Posterior cingulate gyrus (tissue), 11 donors: ENCODE measurements around the gene PERP.
"Not testable (repeated sequence)": the region's sequence is repeated elsewhere in the genome, so short reads cannot be mapped to it uniquely, and the experiment has no call there.

ENCODE experiments used
- DNase-seq, 10 donors: peaks; one replicate each; pipeline versions ENCODE4 v3.0.0 to v3.0.0-alpha.2; 2020 to 2021; ENCODE audit warnings: mixed read lengths in 3 of 10
- intact Hi-C: fragments of 100-400 bp; cut with DNase I; formaldehyde crosslinking; loops from one replicate; pipeline ENCODE4 v1.15.1; 2023

Gene PERP

DNA sequence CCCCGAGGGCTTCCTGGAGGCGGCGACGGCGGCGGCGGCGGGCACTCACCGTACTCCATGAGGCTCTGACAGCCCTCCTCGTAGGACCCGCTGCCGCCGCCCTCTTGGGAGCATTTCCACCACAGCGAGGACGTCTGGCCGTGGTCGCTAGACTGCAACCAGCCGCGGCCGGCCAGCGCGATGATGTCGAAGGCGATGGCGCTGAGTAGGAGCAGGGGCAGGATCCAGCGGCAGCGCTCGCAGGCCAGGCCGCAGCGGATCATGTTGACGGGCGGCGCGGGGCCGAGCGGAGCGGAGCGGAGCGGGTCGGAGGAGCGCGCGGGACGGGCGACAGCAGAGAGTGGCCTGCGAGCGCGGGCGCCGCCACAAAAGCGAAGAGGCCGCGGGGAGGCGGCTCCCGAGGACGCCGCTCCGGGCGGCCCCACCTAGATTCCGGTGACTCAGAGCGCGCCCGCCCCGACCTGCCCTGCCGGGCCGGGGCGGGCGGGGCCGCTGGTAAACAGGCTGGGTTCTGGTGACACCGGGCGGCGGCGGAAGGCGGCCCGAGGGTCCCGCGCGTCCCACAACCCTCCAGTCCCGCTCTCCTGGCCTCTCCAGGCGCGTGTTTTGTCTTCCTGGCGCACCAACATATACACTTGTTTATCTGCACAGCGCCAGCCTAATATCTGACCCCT, at the start of gene PERP:
TSS of gene PERP (minus strand) at position 342 of the 674 bp plus-strand sequence. CDS start at position 263, 79 bp downstream.
- intact Hi-C loops = loop anchor here (5.0 kb wide), 1 partner anchor 400 kb away; no protein-coding TSS in a partner anchor
- peak in 8 of 10 donors; percentile 14 to 90 (median 39) for DNase-seq

DNA sequence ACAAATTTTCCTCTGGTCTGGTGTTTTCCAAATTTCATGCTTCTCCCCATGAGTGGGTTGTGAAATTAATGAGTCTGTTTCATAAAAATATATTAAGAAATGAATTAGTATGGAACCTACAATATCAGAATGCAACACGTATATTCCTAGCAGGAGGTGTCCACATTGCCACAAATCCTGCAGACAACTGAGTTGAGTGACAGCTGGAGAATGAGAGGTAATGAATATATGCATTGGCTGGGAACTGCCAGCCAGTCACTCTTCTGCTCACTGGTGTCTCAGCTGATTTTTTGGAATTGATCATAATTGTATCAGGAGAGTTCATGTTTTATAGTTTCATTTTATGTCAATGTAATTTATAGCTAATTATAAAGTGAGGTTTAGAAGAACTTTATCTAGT, 48.2 kb upstream of the PERP start:
- intact Hi-C loops = no loop called here
- no peak for DNase-seq

DNA sequence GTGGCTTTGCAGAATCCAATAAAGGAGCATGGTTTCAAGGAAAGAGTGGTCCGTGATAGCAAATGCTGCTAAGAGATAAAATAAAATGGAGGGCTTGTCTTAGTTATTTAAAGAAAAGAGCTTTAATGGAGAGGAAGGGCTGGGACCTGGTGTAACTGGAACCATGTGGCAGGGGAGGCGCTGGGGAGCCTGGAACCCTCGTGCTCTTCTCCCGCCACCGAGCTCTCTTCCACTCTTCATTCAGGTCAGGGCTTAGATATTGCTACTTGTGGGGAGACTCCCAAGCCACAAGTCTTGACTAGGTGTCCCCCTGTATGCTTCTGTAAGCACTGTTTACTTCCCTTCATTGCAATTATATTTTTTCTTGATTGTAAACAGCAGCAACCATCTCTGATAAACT, 39.3 kb upstream of the PERP start:
- DNase-seq = no peak
- intact Hi-C loops = no loop called here

DNA sequence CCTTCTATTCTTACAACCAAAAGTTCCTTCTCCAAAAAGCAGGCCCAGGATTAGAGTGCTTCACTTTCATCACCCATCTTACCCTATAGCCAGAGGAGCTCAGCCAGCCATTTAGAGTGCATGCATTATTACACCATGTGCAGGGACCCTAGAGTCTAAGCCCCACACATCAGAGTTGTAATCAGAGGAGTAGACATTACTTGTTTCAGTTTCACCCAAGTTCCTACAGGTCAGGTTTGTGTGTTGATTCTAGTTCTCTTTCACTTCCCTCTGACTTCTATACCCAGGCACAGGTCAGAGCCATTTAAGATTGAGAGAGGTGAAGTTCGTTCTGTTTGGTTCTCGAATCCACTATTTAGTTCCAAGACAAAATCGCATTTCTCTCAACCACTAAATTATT, 38.2 kb upstream of the PERP start:
- no peak for DNase-seq
- intact Hi-C loops = no loop called here

DNA sequence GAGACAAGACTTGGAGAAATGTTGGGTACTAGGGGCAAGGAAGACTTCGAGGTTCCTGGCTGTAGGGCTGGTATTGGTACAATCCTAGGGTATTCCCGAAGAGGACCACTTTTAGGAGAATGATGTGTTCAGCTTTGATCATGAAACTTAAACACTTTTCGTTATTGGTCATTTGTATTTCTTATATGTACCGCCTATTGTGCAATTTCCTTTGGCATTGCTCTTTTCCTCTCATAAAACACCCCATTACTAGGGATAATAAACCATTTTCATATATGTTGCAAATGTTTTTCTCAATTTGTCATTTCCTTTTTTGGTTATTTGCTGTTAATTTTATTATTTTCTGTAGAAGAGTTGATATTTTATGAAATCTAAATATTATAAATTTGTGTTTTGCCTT, 35.6 kb upstream of the PERP start:
- intact Hi-C loops = no loop called here
- no peak for DNase-seq

DNA sequence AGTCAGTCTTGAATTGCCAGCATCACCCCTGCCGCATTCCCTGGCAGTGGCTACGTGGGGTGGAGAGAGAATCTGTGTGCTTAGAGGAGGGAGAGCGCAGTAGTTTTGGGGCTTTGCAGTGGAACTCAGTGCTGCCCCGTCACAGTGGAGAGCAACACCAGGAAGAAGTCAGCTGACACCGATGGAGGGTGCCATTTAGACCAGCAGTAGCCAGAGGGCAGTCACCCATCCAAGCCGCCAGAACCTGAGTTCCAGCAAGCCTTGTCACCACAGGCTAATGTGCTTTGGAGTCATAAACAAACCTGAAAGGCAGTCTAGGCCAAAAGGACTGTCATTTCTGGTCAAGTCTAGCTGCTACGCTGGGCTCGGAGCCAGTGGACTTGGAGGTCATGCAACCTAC, 22.0 kb upstream of the PERP start:
- DNase-seq = no peak
- intact Hi-C loops = no loop called here

DNA sequence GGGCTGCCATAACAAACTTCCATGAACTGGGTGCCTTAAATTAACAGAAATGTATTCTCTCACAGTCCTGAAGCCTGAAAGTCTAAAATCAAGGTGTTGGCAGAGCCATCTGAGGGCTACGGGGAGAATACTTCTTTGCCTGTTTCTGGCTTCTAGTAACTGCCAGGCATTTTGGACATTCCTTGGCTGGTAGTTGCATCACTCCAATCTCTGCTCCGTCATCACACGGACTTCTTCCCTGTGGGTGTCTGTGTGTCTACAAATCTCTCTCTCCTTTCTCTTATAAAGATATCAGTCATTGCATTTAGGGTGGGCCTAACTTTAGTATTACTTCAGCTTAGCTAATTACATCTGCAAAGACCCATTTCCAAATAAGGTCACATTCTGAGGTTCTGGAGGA, 20.9 kb upstream of the PERP start:
- DNase-seq = no peak
- intact Hi-C loops = no loop called here

DNA sequence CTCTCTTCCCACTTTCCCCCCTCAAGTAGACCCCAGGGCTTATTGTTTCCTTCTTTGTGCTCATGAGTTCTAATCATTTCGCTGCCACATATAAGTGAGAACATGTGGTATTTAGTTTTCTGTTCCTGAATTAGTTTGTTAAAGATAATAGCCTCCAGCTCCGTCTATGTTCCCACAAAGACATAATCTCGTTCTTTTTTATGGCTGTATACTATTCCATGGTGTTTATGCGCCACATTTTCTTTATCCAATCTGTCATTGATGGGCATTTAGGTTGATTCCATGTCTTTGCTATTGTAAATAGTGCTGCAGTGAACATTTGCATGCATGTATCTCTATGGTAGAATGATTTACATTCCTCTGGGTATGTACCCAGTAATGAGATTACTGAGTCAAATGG, 16.9 kb upstream of the PERP start:
- DNase-seq = no peak
- intact Hi-C loops = loop anchor here (5.0 kb wide), 1 partner anchor 283 kb away; no protein-coding TSS in a partner anchor

DNA sequence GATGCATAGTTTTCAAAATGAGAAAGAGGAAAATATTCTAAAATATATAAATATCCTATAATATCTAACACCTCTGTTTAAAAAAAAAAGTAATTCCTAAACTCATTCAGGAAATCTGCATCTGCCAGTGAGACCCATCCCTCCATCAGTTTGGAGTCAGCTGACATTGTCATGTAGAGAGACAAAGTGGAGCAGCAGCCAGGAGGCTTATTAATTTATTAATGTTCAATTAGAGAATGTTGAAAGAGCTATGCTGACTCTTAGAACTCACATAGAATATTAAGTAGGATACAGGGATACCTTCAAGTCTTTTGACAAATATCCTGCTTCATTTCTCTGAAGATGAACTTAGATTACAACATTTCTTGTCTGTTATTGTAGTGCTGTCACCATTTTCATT, 12.8 kb upstream of the PERP start:
- intact Hi-C loops = loop anchor here (5.0 to 10.0 kb wide), 3 partner anchors 287 to 647 kb away; no protein-coding TSS in a partner anchor
- no peak for DNase-seq

DNA sequence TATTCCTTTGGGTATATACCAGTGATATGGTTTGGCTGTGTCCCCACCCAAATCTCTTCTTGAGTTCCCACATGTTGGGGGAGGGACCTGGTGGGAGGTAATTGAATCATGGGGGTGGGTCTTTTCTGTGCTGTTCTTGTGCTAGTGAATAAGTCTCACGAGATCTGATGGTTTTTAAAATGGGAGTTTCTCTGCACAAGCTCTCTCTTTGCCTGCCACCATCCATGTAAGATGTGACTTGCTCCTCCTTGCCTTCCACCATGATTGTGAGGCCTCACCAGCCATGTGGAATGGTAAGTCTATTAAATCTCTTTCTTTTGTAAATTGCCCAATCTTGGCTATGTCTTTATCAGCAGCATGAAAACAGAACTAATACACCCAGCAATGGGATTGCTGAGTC, 12.0 kb upstream of the PERP start:
- not testable (repeated sequence) for DNase-seq

DNA sequence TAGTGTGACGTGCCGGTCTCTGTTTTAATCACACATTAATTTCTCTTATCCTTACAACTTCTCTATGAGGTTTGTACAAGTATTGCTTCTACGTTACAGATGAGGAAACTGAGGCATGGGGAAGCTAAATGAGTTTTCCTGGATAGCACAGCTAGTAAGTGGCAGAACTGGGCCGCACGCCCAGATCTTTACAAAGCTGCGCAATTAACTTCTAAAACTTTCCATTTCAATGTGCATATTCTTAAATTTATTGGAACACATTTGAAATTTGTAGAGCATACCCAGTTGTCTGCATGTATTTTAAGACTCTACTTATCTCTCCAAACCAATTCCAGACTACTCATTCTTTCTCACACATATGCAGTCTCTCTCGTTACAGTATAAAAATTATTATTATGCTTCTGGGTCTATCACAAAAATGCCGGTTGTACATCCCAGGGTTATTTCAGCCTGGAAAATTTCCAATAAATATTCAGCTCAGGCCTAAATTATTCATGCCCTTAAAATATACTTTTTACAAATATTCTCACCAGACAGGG, 10.2 kb upstream of the PERP start:
- DNase-seq = no peak
- intact Hi-C loops = loop anchor here (5.0 to 10.0 kb wide), 2 partner anchors 397 to 650 kb away; no protein-coding TSS in a partner anchor

More for the DNA sequence above, 12.0 kb upstream of the PERP start:
- intact Hi-C loops = loop anchor here (5.0 to 10.0 kb wide), 2 partner anchors 396 to 648 kb away; no protein-coding TSS in a partner anchor

DNA sequence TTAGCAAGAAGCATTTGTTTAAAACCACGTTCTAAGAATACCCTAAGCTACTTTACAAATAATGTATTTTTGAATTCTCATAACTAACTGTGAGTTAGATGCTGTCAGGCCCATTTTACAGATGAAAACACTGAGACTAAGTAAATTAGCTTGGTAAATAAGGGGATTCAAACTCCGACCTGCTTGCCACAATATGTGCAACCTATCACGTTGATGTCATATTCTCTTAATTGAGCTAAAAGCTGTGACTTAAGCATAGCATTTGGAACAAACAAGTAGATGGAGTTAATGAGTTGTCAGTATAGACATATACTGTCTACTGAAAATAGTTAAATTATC, 9.4 kb upstream of the PERP start:
- no peak for DNase-seq
- intact Hi-C loops = loop anchor here (1.0 to 10.0 kb wide), 3 partner anchors 95 to 651 kb away; no protein-coding TSS in a partner anchor

DNA sequence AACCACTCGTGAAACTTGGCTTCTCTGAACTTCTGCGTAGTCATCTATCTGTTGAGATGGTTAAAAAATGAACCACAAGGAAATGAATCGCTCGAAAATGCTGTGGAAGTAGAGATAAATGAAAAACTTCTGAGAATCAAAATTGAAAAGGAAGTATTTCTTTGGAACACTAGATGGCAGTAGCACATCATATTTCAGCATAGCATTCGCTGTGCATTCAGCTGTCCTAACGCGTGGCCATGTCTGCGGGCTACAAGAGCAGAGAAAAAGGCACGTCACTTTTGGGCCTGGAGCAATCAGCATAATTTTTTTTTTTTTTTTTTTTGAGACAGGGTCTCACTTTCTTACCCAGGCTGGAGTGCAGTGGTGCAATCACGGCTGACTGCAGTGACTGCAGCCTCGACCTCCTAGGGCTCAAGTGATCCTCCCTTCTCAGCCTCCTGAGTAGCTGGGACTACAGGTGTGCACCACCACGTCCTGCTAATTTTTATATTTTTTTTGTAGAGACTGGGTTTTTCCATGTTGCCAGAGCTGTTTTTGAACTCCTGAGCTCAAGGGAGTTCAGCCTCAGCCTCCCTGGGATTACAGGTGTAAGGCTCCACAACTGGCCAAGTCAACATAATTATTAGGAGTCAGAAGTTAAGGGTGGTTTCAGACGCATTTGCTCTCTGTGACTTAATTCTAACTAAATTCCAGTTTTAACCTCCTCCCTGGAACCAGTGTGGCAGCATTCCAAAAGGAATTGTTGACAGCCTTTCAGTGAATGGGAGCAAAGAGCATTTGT, 8.8 kb upstream of the PERP start:
- intact Hi-C loops = loop anchor here (1.0 to 10.0 kb wide), 4 partner anchors 95 to 651 kb away; no protein-coding TSS in a partner anchor
- peak in 8 of 10 donors; percentile 29 to 92 (median 51) for DNase-seq

DNA sequence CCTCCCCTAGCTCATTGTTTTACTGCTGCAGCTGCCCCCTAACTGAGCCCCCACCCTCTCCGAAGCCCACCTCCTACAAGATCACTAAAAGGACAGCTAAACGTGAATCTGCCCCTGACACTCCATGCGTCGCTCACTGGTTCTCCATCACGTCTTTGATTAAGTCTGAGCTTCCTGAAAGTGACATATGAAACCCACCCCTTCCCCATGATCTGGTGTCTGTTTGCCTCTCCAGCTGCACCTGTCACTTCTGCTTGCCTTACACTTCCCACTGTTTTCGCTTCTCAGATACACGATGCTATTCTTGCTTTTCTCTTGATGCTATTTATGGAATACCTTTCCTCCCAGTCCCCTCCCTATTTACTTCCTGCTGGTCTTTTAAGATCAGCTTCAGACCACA, 8.0 kb upstream of the PERP start:
- intact Hi-C loops = loop anchor here (2.0 to 10.0 kb wide), 3 partner anchors 164 to 652 kb away; no protein-coding TSS in a partner anchor
- no peak for DNase-seq

DNA sequence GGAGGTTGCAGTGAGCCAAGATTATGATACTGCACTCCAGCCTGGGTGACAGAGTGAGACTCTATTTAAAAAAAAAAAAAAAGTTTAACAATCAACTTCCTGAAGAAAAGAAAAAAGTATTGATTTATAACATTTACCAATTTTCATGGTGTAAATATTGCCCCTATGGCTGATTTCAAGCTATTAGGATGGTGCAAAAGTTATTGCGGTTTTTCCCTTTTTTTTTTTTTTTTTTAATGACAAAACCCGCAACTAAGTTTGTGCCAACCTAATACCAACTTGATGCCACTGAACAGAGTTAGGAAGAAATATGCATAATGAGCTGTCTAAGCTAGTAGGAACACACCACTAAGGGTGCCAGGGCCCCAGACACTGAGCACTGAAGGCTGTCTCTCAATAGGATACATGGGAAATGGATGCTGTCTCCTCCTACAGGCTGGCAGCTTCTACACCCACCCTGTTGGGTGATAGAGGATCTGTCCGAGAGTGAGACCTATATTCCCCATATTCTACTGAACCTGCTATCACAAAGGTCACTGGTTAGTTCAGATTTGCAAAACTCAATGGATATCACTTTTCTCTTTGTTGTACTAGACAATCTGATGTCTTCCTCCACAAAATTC, 6.5 kb upstream of the PERP start:
- DNase-seq = no peak
- intact Hi-C loops = loop anchor here (2.0 to 10.0 kb wide), 3 partner anchors 165 to 479 kb away; no protein-coding TSS in a partner anchor

DNA sequence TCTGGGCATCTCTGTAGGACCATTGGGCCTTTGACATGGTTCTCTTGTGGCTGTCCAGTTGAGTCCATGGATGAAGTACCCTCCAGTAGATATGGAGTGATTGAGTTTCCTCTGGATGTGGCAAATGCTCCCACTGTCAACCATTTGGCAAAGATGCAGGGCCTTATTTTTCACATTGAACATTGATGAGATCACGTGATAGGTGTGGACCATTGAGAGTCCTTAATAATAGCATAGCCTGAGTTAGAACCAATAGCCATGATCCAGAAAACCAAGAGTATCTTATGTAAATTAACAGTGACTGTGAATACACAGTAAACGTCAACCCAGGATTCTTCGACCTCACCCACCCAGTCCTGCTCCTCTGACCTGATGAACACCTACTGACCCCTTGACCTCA, 3.0 kb upstream of the PERP start:
- intact Hi-C loops = loop anchor here (5.0 to 10.0 kb wide), 2 partner anchors 405 to 482 kb away; no protein-coding TSS in a partner anchor

DNA sequence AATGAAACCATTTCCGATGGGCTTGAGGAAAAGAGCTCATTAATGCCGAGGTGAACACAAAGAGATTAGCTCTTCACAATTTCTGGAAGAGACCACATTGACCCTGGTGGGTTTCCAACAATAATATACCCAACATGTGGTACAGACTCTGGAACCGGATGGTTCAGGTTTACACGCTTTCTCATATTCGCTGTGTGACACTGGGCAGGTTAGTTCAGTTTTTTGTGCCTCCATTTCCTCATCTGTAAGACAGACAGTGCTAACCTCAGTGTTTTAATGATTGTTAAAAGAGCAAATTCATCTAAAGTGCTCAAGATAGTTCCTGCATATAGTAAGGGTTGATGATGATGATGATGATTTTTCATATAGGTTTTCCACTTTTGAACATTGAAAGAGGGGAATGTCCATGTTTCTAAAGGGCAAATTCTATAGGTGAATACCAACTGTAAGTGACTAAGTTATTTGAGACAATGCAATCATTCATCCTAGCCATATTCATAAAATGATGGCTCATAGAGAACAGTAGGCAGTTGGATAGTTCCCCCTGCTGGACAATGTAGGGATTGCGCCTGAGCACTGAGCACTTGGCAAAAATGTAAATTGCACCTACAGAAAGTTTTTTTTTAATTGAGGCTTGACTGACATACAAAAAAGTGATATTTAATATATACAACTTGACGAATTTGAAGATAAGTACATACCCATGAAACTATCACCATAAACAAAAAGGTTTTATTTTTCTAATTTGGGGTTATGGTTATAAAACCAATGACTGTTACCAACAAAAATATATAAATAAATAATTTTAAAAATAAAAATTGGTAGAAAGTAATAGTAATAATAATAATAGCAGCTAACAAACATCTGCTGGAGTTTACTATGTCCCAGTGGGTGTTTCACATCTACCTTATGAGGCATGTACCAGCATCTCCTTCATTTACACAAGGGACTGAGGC, 2.1 kb upstream of the PERP start:
- peak in 9 of 10 donors; percentile 34 to 90 (median 75) for DNase-seq
- intact Hi-C loops = loop anchor here (1.0 to 5.0 kb wide), 2 partner anchors 108 to 402 kb away; no protein-coding TSS in a partner anchor

More for the DNA sequence above, 3.0 kb upstream of the PERP start:
- DNase-seq = no peak

DNA sequence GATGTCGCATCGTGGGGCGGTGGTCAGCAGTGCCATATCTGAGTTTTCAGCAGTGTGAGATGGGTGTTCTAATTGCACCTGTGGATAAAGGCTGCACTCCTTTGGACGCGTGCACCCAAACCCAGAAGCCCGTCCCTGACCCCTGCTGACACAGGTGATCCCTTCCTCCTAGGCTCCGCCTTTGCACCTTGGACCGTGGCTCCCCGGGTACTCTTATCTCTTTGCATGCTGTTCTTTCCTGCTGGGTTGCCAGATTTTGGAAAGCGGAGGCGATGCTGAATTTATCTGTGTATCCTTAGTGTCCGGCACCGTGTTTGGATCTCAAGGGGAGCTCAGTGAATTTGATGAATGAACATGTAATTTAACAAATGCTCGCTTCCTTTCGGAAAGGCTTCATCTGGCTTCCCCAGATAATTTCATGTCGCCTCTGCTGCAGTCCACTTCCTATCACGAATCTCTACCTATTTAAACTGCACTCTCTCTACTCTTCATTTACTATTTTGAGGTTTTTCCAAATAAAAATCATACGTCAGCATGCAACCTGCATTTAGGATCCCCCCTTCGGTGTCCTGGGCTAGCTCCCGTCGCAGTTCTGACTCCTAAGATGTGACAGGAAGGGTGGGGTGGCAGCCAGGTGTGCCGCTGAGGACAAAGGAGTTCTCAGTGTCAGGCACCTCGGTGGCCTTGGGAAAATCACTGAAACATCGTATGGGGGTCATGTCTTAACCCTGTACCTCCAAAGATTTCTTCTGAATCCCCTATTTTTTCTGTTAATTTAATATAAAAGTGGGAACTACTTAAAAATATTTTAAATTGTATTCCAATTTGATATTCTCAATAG, 753 bp upstream of the PERP start:
- intact Hi-C loops = loop anchor here (5.0 kb wide), 1 partner anchor 401 kb away; no protein-coding TSS in a partner anchor
- peak in 3 of 10 donors; percentile 5 to 59 (median 13) for DNase-seq
